ENCODE measurements around the gene LINC00237.
A peak's percentile ranks its signal among the peaks of the same experiment; 100 is the strongest.

The LINC00237 gene

DNA sequence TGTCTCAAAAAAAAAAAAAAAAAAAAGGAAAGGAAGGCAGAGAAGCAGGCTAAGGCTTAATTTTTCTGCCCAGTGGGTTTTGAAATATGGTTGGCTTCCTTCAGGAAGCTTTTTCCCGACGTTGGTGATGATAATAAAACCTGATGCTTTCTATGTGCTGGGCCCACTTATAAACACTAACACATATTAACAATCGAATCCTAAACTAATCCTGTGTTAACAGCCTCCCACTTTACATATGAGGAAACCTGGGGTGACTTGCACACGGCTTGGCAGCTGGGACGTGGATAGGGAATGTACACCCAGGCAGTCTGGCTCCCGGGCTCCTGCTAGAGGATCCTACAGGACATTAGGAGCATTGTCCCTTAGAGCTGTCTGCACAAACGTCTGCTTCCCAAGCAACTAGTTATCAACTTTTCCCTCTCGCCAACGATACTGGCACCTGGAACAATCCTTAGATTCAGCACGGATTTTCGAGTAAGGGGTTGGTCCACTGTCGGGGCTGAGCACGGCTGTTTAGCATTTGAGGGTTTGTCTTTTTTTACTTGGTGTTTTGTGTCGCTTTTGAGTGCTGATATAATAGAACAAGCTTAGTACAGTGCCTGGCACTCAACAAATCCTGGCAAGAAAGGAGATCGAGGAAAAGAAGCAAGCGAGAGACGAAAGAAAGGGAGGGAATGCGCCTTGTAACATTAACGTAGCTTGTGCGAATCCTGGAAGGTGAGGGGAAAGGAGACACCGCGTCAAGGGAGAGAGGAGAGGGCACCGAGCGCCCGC, 19.1 kb upstream of the LINC00237 start:
- DNase-seq, result no peak

DNA sequence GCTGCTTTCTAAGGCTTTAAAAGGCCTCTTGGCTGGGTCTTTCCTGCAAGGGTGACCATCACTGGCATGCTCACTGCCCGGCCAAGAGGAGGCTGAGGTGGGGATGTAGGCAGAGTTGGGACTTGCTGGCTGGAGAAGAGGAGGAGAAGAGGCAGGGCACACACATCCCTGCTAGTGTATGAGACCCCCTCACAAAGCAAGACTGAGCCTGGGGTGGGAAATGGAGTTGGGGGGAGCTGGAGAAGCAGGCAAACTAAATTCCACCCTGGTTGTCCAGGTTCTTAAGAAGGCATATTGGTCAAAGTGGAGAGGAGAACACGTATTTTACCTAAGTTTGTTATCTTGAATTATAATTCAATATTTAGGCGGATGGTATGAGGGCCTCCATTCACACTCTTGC, 18.0 kb upstream of the LINC00237 start:
- no peak for DNase-seq

DNA sequence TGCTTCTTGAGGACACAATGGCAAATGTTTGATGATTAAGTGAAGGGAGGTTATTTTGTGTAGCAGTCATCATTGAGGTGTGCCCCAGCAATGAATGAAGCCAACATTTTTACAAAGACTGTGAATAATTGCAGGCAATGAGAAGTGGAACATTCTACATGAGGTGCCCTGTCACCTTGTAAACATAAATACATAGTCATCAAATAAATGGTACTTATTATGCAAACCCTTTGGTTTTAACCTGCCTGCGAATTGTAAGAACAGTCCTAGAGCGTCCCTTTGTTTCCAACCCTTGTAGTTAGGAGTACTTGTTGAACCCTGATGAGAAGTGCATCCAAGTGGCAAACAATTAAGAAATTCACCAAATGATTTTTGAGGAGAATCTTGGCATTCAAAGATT, 12.6 kb upstream of the LINC00237 start:
- DNase-seq, result no peak

DNA sequence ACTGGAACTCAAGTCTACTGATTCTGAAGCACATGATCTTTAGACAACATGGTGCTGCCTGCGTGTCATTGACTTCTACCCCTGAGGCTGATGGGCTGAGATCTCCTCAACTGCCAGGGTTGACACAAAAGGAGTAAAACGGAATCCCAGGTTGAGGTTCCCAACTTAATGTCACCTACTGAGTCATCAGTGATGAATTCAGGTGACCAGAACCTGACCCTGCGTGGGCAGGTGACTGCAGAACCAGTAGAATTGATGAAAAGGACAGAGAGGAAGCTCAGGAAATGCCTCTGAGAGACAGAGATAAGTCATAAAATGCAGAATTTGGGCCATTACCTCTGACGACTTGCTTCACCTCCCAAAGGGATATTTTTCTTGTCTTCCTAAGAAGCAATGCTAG, 12.0 kb upstream of the LINC00237 start:
- DNase-seq, result no peak

DNA sequence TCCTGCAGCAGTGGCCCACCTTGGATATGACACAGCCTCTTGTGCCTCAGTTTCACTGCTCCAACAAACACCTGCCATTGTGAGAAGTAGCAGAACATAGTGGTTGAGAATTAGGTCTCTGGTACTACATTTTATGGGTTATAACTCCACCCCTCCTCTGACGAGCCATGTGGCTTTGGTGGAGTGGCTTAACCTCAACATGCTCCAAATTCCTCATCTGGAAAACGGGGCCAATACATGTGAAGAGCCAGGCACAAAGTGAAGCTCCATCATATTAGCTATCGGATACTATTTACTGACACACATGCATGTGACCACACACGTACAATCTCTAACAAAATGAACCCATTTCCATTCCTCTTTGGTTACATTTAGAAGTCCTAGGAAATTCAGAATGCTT, 11.4 kb upstream of the LINC00237 start:
- DNase-seq, result no peak

DNA sequence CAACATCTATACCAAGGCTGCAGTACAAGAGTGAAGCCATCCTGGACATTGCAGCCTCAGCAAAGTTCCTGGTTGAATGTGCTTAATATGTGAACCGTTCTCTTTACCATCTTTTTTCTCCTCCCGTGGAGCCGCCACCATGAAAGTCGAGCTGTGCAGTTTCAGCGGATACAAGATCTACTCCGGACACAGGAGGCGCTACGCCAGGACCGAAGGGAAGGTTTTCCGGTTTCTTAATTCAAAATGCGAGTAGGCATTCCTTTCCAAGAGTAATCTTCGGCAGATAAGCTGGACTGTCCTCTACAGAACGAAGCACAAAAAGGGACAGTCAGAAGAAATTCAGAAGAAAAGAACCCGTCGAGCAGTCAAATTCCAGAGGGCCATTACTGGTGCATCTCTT, 8.4 kb upstream of the LINC00237 start:
- DNase-seq, result no peak

DNA sequence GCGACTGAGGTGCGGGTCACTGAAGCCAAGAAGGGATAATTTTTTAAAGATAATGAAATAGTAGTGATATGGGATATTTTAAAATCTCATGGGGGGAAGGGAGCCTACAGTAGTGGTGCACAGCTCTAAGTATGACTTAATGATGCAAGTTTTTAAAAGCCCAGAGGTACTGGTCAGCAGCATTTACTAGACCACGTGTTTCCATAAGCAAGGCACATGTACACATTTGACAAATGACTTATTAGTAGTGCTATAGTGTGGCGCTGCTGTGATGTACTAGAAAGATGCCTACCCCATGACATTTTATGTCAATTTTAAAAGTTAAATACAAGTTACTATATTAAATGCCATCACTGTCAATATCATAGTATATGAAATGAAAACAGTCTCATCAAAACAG, 7.5 kb upstream of the LINC00237 start:
- DNase-seq, result no peak

DNA sequence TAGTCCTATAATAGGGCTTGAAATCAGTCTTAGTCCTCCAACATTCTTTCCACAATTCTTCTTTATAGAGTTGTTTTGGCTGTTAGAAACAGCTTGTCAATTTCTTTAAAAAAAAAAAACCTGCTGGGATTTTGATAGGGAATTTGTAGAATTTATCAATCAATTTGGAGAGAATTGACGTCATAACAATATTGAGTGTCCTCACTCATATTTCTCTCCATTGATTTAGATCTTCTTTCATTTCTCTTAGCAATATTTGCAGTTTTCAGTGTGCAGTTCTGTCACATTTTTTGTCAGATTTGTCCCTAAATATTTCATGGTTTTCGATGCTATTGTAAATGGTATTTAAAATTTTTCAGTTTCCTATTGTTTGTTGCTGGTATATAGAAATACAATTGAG, 5.3 kb upstream of the LINC00237 start:
- DNase-seq, result no peak

DNA sequence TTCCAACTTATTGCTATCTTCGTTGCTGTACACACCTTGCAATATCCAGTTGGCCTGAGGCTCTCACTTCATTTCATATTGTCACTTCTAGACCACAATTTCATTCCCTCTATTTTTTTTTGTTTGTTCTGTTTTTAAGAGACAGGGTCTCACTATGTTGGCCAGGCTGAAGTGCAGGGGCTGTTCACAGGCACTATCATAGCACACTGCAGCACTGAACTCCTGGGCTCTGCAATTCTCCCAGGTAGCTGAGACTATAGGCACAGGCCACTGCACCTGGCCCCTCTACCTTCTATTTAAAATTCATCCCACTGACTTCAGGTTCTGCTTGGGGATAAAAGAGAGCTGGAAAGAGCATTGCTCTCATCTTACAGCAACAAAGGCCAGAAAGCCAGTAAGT, 4.7 kb upstream of the LINC00237 start:
- DNase-seq, result no peak

DNA sequence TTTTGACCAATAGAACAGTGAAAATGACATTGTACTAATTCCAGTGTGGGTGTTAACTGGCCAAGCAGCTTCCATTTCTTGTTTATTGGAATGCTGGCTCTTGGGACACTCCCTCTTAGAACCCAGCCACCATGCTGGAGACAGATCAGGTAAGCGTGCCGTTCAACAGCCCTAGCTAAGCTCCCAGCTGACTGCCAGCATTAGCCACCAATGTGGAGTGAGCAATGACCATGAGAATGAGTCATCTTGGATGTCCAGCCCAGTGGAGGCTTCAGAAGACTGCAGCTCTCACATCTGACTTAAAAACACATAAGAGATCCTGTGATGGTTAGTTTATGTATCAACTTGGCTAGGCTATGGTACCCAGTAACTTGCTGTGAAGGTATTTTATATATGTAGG, 3.0 kb upstream of the LINC00237 start:
- DNase-seq, result no peak

DNA sequence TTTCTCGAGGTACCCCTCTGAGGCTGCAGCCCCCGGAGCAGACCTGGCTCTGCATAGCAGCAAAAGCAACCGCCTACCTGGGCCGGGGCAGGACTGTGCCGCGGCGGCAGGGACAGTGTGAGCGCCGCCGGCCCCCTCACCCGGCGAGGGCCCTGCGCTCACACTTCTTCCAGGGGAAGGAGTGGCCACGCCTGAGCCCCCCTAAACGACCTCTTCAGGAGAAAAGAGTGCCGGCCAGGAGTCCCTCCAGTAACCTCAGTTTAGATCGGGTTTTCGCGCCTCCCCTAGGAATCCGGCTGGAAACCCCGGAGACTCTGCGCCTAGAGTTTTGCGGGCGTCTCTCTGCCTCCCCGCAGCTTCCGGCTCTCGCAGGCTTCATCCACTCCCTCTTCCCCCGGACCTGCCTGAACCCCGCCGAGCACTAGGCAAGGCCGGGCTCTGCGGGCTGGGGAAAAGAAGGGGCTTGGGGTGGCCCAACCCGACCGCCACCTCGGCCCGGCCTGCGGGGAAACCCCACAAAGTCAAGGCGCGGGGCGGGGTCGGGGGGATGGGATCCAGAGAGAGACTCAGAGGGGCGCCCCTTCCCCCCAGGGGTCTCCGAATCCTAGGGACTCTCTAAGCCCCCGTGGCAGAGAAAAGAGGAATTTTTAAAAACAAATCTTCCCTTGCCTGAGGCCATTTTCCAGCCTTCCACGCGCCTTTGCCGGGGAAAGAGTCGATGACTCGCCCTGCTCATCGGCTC, 558 bp downstream of the LINC00237 start:
- DNase-seq, result no peak

DNA sequence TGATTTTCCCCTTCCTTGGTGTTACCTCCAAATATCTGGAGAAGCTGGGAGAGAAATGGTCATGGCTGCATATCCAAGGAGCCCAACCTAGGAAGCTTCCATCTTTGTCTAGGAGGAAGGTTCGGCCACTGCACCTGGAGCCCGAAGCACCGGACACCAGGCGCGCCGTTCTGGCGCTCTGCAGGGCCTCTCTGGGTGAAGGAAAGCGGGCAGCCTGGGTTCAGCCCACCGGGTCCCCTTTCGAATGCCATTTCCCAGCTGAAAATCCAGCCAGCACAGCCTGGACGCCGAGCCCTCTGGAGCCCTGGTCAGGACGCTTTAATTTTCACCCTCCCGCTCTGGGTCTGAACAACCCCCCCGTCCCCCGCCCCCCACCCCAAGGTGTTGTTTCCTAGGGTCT, 1.2 kb downstream of the LINC00237 start:
- DNase-seq, result no peak

DNA sequence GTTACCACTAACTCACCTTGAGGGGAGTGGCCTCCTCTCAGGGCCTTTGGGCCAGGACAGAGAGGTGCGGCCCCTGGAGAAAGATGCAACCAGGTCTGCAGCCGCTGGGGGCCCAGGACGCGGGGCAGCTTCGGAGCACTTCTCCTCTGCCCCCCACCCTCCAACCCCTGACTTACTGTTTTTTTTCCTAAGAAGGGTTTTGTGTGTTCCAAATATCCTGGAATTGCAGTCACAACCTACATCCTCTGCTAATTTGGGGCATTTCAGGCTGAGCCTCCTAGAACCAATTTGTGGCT, 1.7 kb downstream of the LINC00237 start:
- no peak for DNase-seq

DNA sequence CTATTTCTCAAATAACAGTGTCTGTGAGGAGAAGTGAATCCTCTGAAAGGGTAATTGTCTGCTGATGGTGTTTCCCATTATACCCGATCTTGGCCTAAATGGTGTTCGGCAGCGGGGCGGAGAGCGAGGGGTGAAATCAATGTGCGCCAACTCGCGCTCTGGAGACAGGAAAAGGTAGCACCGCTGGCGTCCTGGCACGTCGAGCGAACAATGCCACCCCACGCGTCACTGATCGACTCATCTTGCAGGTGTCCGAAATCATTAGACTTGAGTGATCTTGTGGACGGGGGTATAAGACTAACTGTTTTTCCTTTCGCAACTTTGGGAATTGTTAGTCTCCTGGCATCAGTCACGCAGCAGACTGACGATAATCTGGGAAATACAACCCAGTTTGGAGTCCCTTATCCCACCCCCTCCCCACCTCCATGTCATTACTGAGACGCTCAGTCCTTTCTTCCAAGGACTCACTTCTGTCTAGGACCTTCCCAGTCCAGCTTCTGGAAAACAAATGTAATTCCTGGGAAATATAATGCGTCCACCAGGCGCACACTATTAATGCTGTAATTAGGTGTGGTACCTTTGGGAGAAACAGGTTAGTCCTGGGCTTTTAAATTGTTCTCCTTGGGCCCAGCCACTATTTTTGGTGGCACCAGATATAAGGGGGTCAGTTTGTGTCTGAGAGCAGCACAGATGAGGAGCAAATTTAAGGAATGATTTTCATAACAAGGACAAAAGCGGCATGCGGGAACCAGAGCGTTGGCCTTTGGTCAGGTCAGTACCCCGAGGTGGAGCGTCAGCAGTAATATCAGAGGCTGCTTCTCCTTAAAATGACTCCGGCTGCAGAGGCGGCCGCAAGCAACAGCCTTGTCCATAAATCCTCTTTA, 2.3 kb downstream of the LINC00237 start:
- DNase-seq, result peak; percentile 14

DNA sequence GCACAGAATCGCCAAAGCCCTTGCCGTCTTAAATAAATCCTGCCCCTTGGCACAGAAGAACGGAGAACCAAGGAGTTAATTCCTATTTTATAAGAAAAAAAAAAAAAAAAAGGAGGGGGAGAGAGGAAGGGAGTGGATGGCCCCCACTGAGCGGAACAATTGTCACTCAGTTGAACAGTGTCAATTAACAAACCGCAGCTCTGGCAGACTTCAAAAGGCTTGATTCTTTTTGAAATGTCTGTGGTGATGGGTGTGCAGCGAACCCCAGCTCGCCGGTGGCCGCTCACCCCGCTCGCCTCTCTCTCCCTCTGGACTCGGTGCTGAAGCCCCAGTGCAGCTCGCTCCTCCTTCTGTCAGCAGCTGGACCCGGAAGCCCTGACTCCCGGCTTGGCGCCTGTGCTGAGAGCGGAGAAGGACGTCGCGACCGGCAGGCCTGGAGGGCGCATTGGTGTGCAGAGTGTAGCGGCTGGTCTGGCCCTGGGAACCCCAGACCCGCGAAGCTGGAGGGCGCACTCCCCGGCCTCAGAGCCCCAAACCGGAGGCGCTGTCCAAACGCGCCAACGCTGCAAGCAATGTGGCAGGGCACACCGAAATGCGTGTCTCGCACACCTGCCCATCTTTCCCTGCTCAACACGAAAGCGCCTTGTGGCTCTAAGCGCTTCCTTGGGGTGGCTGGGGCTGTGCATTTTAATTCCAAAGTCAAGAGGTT, 3.4 kb downstream of the LINC00237 start:
- DNase-seq, result peak; percentile 20

DNA sequence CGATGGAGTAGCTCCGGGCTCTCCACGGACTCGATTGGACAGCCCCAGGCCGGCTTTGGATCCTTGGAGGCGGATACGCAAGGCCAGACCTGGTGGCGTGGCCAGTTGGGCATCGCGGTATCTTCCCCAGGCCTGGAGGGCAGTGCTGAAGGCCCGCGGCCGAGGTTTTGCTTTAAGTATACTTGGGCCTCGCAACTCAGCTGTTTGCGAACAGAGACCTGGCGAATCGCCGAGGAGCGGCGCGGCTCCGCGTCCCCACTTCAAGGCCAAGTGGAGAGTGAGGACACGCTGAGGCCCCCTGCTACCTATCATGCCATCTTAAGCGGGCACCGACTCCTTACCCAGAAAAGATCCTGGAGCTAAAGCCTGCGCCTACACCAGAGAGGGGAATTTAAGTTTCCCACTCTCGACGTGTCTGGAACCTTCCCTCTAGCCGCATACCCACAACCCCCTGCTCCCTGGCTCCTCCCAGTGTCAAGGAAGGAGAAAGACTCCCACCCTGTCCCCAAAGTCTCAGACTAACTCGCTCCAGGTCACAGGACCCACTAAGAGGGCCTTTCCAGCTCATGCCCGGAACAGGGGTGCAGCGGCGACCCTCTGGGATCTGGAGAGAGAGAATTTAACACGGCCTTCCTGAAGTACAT, 4.1 kb downstream of the LINC00237 start:
- peak; percentile 12 for DNase-seq

DNA sequence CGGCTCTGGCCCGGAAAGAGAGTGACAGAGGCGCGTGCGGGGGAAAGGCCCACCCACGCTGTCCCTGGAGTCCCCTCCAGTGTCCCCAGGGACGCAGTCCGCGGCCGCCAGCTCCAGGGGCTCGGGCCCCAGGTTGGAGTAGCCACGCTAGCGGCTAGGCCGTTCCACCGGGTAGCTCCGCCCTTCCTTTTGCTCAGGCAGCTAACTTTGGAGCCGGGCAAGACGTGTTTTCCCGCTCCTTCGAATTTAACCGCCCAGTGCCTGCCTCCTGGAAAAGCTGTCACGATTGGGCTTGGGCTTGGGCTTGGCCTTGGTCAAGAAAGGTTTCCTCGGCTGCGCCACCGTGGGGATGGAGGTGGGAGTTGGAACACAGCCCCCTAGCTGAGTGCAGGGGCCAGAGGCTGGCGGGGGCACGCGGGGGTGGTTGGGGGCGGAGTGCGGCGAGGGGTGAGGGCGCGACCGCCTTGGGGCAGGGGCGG, 4.7 kb downstream of the LINC00237 start:
- DNase-seq, result peak; percentile 13

DNA sequence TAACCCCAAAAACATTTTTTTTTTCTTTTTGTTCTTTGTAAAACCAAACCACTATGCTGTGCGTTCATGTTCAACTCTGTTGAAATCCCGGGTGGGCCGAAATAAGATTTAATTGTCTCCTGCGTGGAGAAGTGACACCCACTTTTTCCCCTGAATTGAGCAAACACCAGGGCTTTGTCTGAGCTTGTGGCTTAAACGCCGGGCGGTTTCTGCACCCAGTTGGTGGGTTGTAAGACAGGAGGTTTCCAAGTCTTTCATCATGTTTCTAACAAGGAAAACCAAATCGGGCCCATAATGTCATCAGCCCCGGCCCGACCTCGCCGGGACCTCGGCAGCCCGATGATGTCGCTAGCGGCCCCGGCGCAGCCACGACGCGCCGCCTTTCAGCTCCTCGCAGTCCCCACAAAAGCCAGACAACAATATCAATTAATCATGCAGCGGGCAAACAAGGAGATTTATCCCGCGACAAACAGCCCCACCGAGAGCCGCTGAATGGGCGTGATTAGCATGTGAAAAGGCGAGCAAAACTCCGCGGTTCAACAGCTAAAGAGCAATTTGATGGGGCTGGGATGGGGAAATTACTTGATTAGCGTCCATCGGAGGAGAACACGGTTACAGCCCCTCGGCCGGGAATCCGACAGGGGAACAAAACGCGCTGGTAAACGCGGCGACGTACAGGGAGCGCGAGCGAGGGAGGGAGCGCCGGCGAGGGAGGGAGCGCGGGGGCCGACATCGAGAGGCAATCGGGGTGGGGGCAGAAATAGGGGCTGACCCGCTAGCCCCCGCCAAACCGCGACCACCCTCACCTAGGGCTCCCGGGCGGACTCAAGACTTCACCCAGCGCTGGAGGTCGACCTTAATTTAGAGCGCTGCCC, 5.3 kb downstream of the LINC00237 start:
- peak; percentile 13 for DNase-seq

DNA sequence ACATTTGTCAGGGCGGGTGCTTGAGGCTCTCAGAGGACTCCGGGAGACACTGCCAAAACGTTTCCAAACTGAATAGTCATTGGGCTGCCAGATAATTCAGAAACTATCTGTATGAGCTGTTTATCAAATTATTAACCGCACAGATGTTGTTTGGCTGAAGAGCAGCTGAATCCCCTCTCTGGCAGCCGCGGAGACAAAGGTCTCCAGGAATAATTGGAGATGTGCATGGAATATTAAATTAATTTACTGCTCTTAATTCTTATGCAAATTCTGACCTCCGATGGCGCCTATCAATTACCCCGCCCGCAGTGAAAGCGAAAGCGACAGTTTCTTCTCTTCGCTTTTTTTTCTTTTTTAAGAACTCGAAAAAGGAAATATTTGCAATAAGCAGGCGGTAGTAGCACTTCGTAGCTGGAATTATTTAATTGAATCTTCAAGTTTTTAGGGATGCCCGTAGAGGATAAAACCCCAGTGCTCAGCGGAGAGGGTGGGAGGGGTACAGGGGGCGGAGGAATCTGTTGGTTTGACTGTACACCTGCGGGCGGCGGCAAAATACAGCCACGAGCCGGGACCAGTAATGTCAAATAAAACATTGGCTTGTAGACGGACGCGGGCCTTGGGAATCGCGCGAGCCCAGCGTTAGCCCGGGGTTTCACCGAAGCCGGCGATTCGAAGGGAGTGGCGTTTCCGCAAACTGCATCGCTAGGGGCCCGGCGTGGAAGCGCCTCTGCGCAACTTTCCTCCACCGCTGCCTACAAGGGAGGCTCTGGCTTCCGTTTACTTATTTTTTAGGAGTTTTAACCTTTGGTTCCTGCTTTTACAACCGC, 6.2 kb downstream of the LINC00237 start:
- DNase-seq, result peak; percentile 32

DNA sequence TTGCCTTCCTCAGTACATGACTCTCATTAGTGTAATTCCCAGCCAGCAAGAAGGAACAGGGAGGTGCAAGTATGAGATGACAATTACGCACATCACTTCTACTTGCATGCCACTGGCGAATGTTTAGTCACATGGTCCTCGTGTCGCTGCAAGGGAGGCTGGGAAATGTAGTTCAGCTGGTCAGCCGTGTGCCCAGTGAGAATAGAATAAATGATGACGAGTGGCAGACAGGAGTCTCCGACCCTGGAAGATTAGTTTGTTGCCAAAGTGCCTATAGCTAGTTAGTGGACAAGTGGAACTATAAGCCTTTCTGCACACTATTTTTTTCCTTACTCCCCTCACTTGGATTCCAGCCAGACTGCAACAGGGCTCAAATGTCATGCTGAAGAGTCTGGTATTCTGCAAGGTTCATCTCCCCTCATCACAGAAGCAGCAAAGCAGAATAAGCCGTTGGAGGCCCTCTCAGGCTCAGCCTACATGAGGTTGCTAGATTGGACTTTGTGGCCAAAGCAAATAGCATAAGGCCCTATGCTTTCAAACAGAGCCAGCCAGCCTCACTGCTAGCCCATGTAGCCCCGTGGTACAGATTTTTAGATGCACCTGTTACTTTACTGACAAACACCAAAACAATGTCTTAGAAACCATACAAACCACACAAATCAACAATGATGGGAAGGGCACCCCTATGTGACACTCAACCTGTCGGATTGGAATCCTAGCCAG, 9.7 kb downstream of the LINC00237 start:
- no peak for DNase-seq

Data from activated naive CD4-positive, alpha-beta T cell treated with anti-CD3 and anti-CD28 coated beads, Interleukin-2, amount 50 U/mL, for 16 hours (primary cell).